Activated T-helper 9 cell treated with anti-CD3 and anti-CD28 coated beads, Interleukin-2, amount 50 U/mL, for 16 hours (primary cell): ENCODE measurements around the gene GAGE12G.
"Not testable (repeated sequence)": the region's sequence is repeated elsewhere in the genome, so short reads cannot be mapped to it uniquely, and the experiment has no call there.

Experiments used
- DNase-seq: peaks from one replicate; pipeline ENCODE4 v3.0.0-alpha.2; 2020; ENCODE audit warnings: low read depth

The GAGE12G gene

GRCh38 chrX:49570100-49570499 is at the start of gene GAGE12G:
GAGE12G (plus strand) TSS chrX:49570400; CDS start chrX:49571555, 1,155 bp downstream.
- not testable (repeated sequence) for DNase-seq

GRCh38 chrX:49531877-49532276 is 38.3 kb upstream of the GAGE12G start, which contains the start of gene GAGE12C:
GAGE12C (plus strand) TSS chrX:49532177; CDS start chrX:49533332, 1,155 bp downstream.
- not testable (repeated sequence) for DNase-seq

- not testable (repeated sequence) for DNase-seq
Observed at GRCh38 chrX:49541433-49541832, 28.8 kb upstream of the GAGE12G start, which contains the start of gene GAGE12D. GAGE12D (plus strand) TSS chrX:49541733; CDS start chrX:49542888, 1,155 bp downstream.

GRCh38 chrX:49550989-49551388 is 19.2 kb upstream of the GAGE12G start, which contains the start of gene GAGE12E:
GAGE12E (plus strand) TSS chrX:49551289; CDS start chrX:49552444, 1,155 bp downstream.
- not testable (repeated sequence) for DNase-seq

GRCh38 chrX:49560542-49560941 is 9.7 kb upstream of the GAGE12G start, which contains the start of gene GAGE12F:
GAGE12F (plus strand) TSS chrX:49560842; CDS start chrX:49561997, 1,155 bp downstream.
- DNase-seq: not testable (repeated sequence)

- DNase-seq: not testable (repeated sequence)
Observed at GRCh38 chrX:49568728-49569127, 1.5 kb upstream of the GAGE12G start.

GRCh38 chrX:49569152-49569551 is 1.0 kb upstream of the GAGE12G start:
- not testable (repeated sequence) for DNase-seq

- DNase-seq: not testable (repeated sequence)
Observed at GRCh38 chrX:49579649-49580048, 9.4 kb downstream of the GAGE12G start, which contains the start of gene GAGE12H. GAGE12H (plus strand) TSS chrX:49579949; CDS start chrX:49581104, 1,155 bp downstream.

GRCh38 chrX:49589196-49589595 is 19.0 kb downstream of the GAGE12G start, which contains the start of gene GAGE2A:
GAGE2A (plus strand) TSS chrX:49589496; CDS start chrX:49590651, 1,155 bp downstream.
- not testable (repeated sequence) for DNase-seq

- DNase-seq: not testable (repeated sequence)
Observed at GRCh38 chrX:49589769-49590478, 19.7 kb downstream of the GAGE12G start.

- not testable (repeated sequence) for DNase-seq
Observed at GRCh38 chrX:49590488-49590887, 20.3 kb downstream of the GAGE12G start.

GRCh38 chrX:49598720-49599119 is 28.5 kb downstream of the GAGE12G start, which contains the start of gene GAGE1:
GAGE1 (plus strand) TSS chrX:49599020; CDS start chrX:49600175, 1,155 bp downstream.
- not testable (repeated sequence) for DNase-seq

GRCh38 chrX:49610718-49611310 is 40.6 kb downstream of the GAGE12G start:
- no peak for DNase-seq

GRCh38 chrX:49618574-49618973 is 48.4 kb downstream of the GAGE12G start:
- DNase-seq: no peak
